Activated CD8-positive, alpha-beta memory T cell treated with anti-CD3 and anti-CD28 coated beads, Interleukin-2, amount 10 ng/mL, durations not matched to agents 7 days and 5 days (primary cell): ENCODE results near the gene HDGF. TPM values are rescaled to one million over a fixed set of nuclear protein-coding genes. Genes with fewer than 3 reads are reported as not detected.

Source experiments
- ATAC-seq: fragments of 150-1000 bp; cut with Tn5 transposase; one replicate; pipeline ENCODE4 v1.10.0; 2021; ENCODE audit warnings: moderate library complexity
- CTCF ChIA-PET: fragments of 350-600 bp; sonication (Branson Sonifier 250); formaldehyde crosslinking; loops from one replicate; lab custom pipeline; 2021; ENCODE audit warnings: antibody characterized with exemption; lab: Charles Lee
- DNase-seq: peaks from one replicate; pipeline ENCODE4 v3.0.0-alpha.2; 2020
- H3K27ac Mint-ChIP-seq: one replicate; pipeline ENCODE4 v1.8.0; 2021; ENCODE audit warnings: mild to moderate bottlenecking, mixed read lengths
- H3K27me3 Mint-ChIP-seq: one replicate; pipeline ENCODE4 v1.8.0; 2021; ENCODE audit warnings: mixed read lengths
- H3K36me3 Mint-ChIP-seq: one replicate; pipeline ENCODE4 v1.8.0; 2021; ENCODE audit warnings: mild to moderate bottlenecking, mixed read lengths
- H3K4me1 Mint-ChIP-seq: one replicate; pipeline ENCODE4 v1.8.0; 2021; ENCODE audit warnings: mixed read lengths
- H3K4me3 Mint-ChIP-seq: one replicate; pipeline ENCODE4 v1.8.0; 2021; ENCODE audit warnings: mild to moderate bottlenecking, moderate library complexity, mixed read lengths
- H3K9me3 Mint-ChIP-seq: one replicate; pipeline ENCODE4 v1.8.0; 2022; ENCODE audit warnings: low read depth, mixed read lengths
- total RNA-seq, 2 experiments: library from RNA; stranded (reverse); gene quantifications; one replicate each; pipeline ENCODE4 v1.2.3, GENCODE V29; 2021

Gene HDGF
- total RNA-seq, 2 experiments from 2014 or later, result 258 to 340 TPM

DNA sequence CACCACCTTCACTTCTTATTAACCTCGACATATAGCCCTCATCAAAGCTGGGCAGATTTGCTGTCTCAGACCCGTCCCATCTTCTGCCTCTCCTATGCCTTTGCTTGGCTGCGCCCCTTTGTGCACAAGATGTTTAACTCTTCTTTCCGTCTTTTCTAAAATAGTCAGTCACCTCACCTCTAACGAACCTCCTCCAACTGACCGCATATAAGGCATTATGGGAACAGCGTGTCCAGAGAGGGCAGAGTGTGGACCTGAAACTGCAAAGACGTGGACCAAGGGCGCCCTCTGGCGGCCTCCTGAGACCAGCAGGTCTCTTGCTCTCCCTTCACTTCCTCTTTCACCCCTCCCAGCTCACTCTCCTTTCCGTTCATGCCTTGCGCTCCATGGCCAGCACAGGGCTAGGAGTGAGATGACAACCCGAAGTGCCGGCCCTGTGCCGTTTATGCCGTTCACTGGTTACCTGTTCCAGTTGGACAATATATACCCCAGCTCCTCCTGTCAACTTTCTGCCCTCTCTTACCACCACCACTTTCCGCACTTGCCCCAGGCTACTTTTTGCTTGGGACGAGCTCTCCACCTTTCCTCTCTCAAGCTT lies 25.7 kb downstream of the HDGF start:
- CTCF ChIA-PET, result interaction anchor here (0.6 to 8.0 kb wide), 82 partner anchors 8 to 1236 kb away, joined by 3 to 217 read pairs (median 7); partner anchors contain the start of genes BCAN, CRABP2, HDGF and INSRR
- DNase-seq (peak; percentile 88), ATAC-seq (peak; percentile 37)
- Mint-ChIP-seq H3K27ac (no peak overlapping the region), H3K4me1 (peaks cover 47% of the 10 kb centered on the region), H3K27me3 (no peaks in the 10 kb centered on the region), H3K9me3 (no peaks in the 10 kb centered on the region), H3K36me3 (peaks cover 29% of the 10 kb centered on the region), H3K4me3 (no peak overlapping the region)

DNA sequence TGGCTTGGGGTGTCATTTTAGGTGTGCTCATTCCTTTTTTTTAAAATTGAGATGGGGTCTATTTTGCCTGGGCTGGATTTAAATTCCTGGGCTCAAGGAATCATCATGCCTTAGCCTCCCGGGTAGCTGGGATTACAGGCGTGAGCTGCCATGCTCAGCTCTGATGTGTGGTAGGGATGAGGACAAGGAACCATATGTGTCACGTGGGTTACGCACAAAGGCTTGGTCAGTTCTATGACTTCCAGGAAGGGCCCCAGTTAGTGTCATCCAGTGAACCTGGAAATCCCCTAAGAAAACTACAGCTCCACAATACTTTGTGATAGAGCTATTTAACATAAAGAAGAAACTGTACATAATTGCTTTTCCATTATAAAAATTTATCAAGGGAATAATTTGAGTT lies 29.9 kb downstream of the HDGF start:
- no peak overlapping the region for H3K4me3 Mint-ChIP-seq
- no peaks in the 10 kb centered on the region for H3K9me3 Mint-ChIP-seq
- DNase-seq (no peak), ATAC-seq (no peak)
- CTCF ChIA-PET, result interaction anchor here (0.6 to 5.3 kb wide), 11 partner anchors 10 to 169 kb away, joined by 3 to 49 read pairs (median 3); partner anchors contain the start of genes CRABP2 and MRPL24
- H3K27me3 Mint-ChIP-seq, result no peaks in the 10 kb centered on the region
- peak overlapping the region; percentile 72 for H3K27ac Mint-ChIP-seq
- H3K4me1 Mint-ChIP-seq, result peaks cover 38% of the 10 kb centered on the region
- H3K36me3 Mint-ChIP-seq, result peaks cover 38% of the 10 kb centered on the region

DNA sequence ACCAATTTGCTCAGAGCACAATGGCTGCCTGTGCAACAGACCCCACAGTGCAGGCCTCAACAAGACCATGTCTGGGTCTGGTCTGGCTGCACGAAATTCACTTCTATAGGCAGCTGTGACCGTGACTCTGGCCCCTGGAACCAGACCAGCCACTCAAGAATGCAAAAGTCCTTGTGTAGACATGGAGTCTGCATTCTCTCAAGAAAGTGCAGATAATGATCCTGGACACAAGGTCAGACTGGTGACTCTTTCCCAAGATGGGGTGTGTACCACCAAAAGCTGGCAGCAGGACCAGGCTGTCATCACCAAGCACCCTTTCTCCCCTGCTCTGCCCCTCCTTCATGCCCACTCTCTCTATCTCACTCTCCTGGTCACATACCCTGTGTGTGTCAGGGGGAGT lies 30.3 kb downstream of the HDGF start:
- Mint-ChIP-seq H3K27ac (peak overlapping the region; percentile 72), H3K4me3 (no peak overlapping the region), H3K9me3 (no peaks in the 10 kb centered on the region), H3K36me3 (peaks cover 38% of the 10 kb centered on the region), H3K27me3 (no peaks in the 10 kb centered on the region), H3K4me1 (peaks cover 38% of the 10 kb centered on the region)
- no peak for DNase-seq
- ATAC-seq, result no peak
- CTCF ChIA-PET, result interaction anchor here (0.7 to 5.3 kb wide), 12 partner anchors 10 to 139 kb away, joined by 3 to 49 read pairs (median 4); partner anchors contain the start of genes CRABP2 and MRPL24

DNA sequence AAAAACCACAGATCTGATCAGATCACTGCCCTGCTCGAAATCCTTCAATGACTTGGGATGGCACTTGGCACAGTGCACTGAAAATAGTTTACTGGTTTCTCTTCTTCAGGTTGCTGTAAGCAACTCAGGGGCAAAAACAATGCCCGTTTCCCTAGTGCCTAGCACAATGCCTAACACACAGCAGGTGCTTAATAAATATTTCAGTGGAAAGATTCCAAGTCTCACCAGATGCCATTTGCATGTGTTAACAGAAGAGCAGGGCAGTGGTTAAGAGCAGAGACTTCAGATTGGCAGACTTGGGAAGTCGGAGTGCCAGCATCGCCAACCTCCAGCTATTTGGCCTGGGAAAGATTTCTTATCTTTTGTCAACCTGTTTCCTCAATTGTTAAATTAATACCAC lies 34.1 kb downstream of the HDGF start:
- no peaks in the 10 kb centered on the region for H3K27me3 Mint-ChIP-seq
- H3K9me3 Mint-ChIP-seq, result no peaks in the 10 kb centered on the region
- peaks cover 15% of the 10 kb centered on the region for H3K4me1 Mint-ChIP-seq
- H3K4me3 Mint-ChIP-seq, result no peak overlapping the region
- no peak overlapping the region for H3K27ac Mint-ChIP-seq
- no peak for ATAC-seq
- H3K36me3 Mint-ChIP-seq, result peaks cover 20% of the 10 kb centered on the region
- DNase-seq, result no peak
- CTCF ChIA-PET, result interaction anchor here (1.0 to 8.2 kb wide), 4 partner anchors 9 to 58 kb away, joined by 3 to 77 read pairs (median 17); partner anchors contain the start of gene CRABP2

DNA sequence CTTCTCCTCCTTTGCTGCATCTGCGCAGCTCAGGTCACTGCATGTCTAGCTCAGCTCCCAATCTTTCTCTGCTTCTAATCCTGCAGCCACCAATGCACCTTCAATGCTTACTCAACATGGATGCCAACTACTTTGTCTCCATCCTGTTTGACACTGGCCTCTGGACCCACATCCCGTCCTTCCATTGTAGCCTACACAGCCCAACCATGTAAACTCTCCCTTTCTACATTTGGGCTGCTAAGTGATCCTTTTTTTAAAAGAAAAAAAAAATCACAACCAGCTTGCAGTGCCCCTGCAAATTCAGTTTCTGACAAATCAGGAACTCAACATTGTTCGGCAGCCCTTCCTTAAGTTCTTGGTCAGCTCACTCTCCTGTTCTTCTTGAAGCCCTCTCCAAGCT lies 36.6 kb downstream of the HDGF start:
- Mint-ChIP-seq H3K4me3 (no peak overlapping the region), H3K36me3 (peaks cover 9% of the 10 kb centered on the region), H3K9me3 (no peaks in the 10 kb centered on the region), H3K27me3 (no peaks in the 10 kb centered on the region), H3K27ac (no peak overlapping the region), H3K4me1 (peaks cover 2% of the 10 kb centered on the region)
- no peak for DNase-seq
- CTCF ChIA-PET, result interaction anchor here (0.8 to 8.2 kb wide), 7 partner anchors 8 to 178 kb away, joined by 3 to 77 read pairs (median 10); partner anchors contain the start of gene CRABP2
- ATAC-seq, result no peak

DNA sequence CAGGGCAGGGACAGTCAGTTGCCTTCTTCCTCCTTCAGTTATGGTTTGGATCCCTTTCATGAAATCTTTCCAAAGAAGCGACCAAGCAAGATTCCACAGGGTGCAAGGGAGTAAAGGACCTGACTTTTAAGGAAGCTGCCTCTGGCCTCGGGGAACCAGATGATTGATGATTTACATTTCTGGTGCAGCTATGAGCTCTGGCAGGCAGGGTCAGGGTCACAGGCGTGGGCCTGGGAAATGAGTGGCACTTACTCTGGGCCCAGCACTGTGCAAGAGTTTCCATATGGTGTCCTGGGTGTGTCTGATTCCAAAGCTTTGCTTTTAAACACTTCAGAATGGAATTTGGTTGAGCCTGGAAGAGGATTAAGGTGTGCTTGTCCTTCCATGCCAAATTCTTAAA lies 38.8 kb downstream of the HDGF start:
- H3K9me3 Mint-ChIP-seq, result no peaks in the 10 kb centered on the region
- no peak for DNase-seq
- CTCF ChIA-PET, result interaction anchor here (0.6 to 8.2 kb wide), 7 partner anchors 12 to 85 kb away, joined by 3 to 77 read pairs (median 3); no protein-coding TSS in a partner anchor
- no peaks in the 10 kb centered on the region for H3K27me3 Mint-ChIP-seq
- H3K4me1 Mint-ChIP-seq, result peaks cover 2% of the 10 kb centered on the region
- no peak overlapping the region for H3K4me3 Mint-ChIP-seq
- no peak for ATAC-seq
- peaks cover 8% of the 10 kb centered on the region for H3K36me3 Mint-ChIP-seq
- no peak overlapping the region for H3K27ac Mint-ChIP-seq

DNA sequence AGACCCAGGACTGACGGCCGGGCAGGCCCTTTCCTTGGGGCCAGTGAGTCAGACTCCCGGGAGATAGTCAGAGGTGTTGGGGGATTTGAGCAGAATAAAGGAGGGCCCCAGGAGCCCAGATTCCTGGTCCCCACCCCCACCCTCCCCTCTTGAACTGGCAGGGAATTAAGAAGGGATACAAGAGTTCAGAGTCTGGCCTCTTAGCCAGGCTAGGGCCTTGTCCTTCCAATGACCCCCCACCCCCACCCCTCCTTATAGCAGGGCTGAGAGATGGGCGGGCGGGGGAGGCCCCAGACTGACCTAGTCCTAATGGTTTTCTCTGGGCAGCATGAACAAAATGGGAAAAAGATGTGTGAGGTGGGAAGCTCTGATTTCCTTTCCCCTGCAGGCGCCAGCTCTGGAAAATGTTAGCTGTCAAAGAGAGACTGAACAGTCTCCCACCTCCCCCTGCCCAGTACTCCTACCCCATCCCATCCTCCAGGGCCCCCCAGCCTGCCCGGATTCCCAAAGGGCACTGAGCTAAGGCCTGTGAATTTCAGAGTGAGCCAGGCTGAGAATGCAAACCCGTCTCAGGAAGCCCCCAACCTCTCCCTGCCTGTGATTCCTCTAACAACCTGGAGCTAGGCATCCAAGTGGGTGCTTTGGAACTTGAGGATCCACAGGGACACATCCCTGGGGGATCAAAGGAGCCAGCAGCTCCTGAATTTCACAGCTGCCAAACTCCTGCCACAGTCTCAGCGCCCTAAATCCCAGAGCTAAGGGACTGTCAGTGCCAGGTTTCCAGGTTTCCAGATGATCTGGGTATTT lies 40.3 kb downstream of the HDGF start:
- Mint-ChIP-seq H3K27me3 (peaks cover 8% of the 10 kb centered on the region), H3K27ac (no peak overlapping the region), H3K36me3 (peaks cover 3% of the 10 kb centered on the region), H3K9me3 (no peaks in the 10 kb centered on the region), H3K4me3 (no peak overlapping the region), H3K4me1 (peaks cover 10% of the 10 kb centered on the region)
- CTCF ChIA-PET, result interaction anchor here (0.7 to 8.2 kb wide), 9 partner anchors 9 to 87 kb away, joined by 3 to 77 read pairs (median 3); no protein-coding TSS in a partner anchor
- DNase-seq (no peak), ATAC-seq (no peak)

DNA sequence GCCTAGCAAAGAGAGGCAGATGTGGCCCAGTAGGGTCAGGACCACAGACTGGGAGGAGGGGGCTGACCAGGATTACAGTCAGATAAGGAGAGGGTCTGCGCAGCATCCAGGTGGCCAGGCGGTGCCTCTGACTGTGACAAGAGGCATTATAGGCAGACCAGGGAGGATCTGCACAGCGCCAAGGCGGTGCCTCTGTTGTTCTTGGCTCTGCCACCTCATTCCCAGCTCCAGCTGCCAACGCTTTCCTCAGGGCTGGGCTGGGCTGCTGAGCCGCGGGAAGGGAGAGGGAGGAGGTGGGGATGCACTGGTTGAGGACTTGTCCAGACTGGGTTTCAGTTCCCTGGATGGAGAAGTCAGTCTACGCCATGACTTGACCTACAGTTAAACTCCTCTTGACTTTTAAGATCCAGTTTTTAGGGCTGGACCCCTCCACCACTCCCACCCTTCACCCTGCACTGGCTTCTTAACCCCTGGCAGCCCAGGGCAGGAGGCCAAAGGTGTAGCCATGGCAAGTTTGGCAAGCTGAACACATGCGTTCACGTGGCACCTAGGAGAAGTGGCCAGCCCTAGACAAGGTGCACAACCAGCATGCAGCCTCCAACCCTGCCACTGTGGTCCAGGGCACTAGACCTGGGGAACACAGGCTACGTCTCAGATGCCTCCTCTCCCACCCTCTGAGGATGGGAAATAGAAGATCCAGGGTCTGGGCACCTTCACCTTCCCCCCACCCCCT lies 41.6 kb downstream of the HDGF start:
- H3K4me3 Mint-ChIP-seq, result no peak overlapping the region
- no peak overlapping the region for H3K27ac Mint-ChIP-seq
- DNase-seq (no peak), ATAC-seq (no peak)
- CTCF ChIA-PET, result interaction anchor here (0.9 to 12.5 kb wide), 3 partner anchors 16 to 25 kb away, joined by 3 to 286 read pairs (median 77); no protein-coding TSS in a partner anchor
- no peaks in the 10 kb centered on the region for H3K9me3 Mint-ChIP-seq
- H3K36me3 Mint-ChIP-seq, result no peaks in the 10 kb centered on the region
- H3K4me1 Mint-ChIP-seq, result peaks cover 19% of the 10 kb centered on the region
- H3K27me3 Mint-ChIP-seq, result peaks cover 20% of the 10 kb centered on the region

DNA sequence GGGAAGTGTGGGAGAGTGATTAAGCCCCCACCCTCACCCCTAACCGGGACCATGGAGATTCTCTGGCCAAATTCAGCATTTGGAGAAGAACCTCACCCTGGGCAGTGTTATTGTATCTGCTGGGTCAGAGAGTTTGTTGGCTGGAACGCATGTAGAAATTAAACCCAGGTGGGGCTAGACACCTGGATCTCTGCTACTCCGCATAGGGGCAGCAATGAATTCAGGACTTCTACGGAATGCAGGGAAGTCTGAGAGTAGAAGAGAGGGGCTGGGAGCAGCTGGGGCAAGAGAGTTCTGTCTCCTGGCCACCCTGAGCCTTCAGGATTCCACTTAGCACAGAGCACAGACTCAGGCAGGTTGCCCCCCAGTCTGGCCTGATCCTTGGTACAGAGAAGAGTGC lies 42.4 kb downstream of the HDGF start:
- CTCF ChIA-PET, result interaction anchor here (0.8 to 12.5 kb wide), 4 partner anchors 17 to 49 kb away, joined by 3 to 286 read pairs (median 37); no protein-coding TSS in a partner anchor
- no peak overlapping the region for H3K4me3 Mint-ChIP-seq
- H3K27me3 Mint-ChIP-seq, result peaks cover 29% of the 10 kb centered on the region
- H3K27ac Mint-ChIP-seq, result no peak overlapping the region
- no peak for ATAC-seq
- DNase-seq, result no peak
- H3K9me3 Mint-ChIP-seq, result no peaks in the 10 kb centered on the region
- H3K36me3 Mint-ChIP-seq, result no peaks in the 10 kb centered on the region
- H3K4me1 Mint-ChIP-seq, result peaks cover 20% of the 10 kb centered on the region

DNA sequence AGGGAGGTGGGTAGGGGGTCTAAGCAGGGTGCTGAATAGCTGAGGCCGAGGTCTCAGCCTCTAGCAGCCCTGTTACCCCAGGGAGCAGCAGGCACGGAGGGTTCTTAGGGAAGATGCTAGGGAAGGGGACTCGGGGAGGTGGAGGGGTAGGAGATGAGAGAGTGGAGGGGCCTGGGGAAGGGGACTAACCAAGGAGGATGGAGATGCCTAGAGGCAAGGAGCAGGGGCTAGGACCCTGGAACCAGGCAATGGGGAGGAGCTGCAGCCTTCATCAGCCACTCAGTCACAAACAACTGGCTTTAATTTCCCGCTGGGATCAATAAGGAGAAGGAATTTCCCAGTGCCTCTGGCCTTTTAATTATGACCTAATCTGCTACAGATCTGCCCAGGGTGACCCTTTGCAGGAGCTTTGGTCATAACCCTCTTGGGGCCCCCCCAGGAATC lies 43.2 kb downstream of the HDGF start:
- peaks cover 20% of the 10 kb centered on the region for H3K4me1 Mint-ChIP-seq
- no peak for ATAC-seq
- H3K4me3 Mint-ChIP-seq, result no peak overlapping the region
- H3K9me3 Mint-ChIP-seq, result no peaks in the 10 kb centered on the region
- H3K27ac Mint-ChIP-seq, result no peak overlapping the region
- CTCF ChIA-PET, result interaction anchor here (0.8 to 12.5 kb wide), 5 partner anchors 18 to 100 kb away, joined by 3 to 286 read pairs (median 8); no protein-coding TSS in a partner anchor
- no peak for DNase-seq
- peaks cover 37% of the 10 kb centered on the region for H3K27me3 Mint-ChIP-seq
- H3K36me3 Mint-ChIP-seq, result no peaks in the 10 kb centered on the region

DNA sequence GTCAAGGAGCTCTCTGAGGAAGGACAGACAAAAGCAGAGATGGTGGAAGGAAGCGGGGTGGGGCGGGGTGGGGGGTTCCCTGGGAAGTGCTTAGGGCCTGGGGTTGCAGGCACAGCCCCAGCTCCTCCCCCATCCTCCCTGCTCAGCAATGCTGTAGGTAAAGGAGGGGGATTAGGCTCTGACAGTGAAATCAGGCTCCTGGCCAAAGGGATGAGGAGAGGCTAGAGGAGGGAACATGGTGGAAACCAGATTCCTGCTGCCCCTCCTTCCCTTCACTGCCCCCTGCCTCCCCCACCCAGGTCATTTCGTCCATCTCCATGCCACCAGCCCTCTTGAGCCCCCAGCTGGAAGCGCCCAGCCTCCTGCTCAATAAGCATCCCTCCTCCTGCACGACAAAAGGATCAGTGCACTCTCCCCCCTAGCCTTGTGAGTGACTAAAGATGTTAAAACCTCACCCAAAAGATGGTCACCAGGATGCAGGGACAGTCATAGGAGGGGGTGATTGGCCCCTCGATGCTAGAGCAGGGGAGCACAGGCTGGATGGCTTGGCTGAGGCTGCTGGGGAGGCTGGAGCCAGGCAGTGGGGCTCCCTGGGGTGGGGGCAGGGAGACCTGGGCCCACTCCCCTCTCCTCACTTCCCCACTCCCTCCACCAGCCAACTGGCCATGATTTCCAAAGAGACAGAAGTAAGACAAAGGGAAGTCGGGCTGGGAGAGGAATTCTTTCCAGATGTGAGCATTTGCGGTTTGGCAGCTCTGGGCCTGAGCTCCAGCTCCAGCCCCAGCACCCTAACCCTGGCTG lies 43.9 kb downstream of the HDGF start:
- Mint-ChIP-seq H3K4me1 (peaks cover 20% of the 10 kb centered on the region), H3K4me3 (no peak overlapping the region), H3K27me3 (peaks cover 40% of the 10 kb centered on the region), H3K27ac (no peak overlapping the region), H3K36me3 (no peaks in the 10 kb centered on the region), H3K9me3 (no peaks in the 10 kb centered on the region)
- ATAC-seq (no peak), DNase-seq (no peak)
- CTCF ChIA-PET, result interaction anchor here (0.8 to 12.5 kb wide), 13 partner anchors 8 to 183 kb away, joined by 3 to 286 read pairs (median 10); partner anchors contain the start of genes METTL25B, NES and NTRK1
